Suprapubic skin (tissue), 4 donors: Measurements from ENCODE around the gene NRG3. TPM values are rescaled to one million over a fixed set of nuclear protein-coding genes. Genes with fewer than 3 reads are reported as not detected.

Experiments used
- DNase-seq, 2 donors: peaks; one replicate each; pipeline ENCODE4 v3.0.0-alpha.2; 2019; ENCODE audit warnings: low spot score in 2 of 2
- H3K27ac ChIP-seq: fragments of 200-600 bp; sonication (generic); one replicate; pipeline ENCODE4 v1.5.1; 2019
- H3K27me3 ChIP-seq: fragments of 200-600 bp; sonication (generic); one replicate; pipeline ENCODE4 v1.5.1; 2019
- H3K36me3 ChIP-seq: fragments of 200-600 bp; sonication (generic); one replicate; pipeline ENCODE4 v1.5.1; 2019
- H3K4me1 ChIP-seq: fragments of 200-600 bp; sonication (generic); one replicate; pipeline ENCODE4 v1.5.1; 2019
- H3K4me3 ChIP-seq: fragments of 200-600 bp; sonication (generic); one replicate; pipeline ENCODE4 v1.5.1; 2019; ENCODE audit warnings: mild to moderate bottlenecking
- H3K9me3 ChIP-seq: fragments of 200-600 bp; sonication (generic); one replicate; pipeline ENCODE4 v1.5.1; 2019
- EP300 ChIP-seq: sonication (generic); formaldehyde crosslinking; IDR thresholded peaks from one replicate; pipeline ENCODE4 v1.6.1; 2017; ENCODE audit warnings: antibody characterized with exemption
- POLR2A ChIP-seq, 2 donors: fragments of 450-650 bp; IDR thresholded peaks; one replicate each; pipeline ENCODE4 v1.6.1; 2017; ENCODE audit warnings: antibody characterized with exemption in 2 of 2, mild to moderate bottlenecking in 2 of 2, moderate library complexity in 2 of 2
- POLR2AphosphoS5 ChIP-seq, 3 donors: sonication (generic); formaldehyde crosslinking; IDR thresholded peaks; one replicate each; pipeline ENCODE4 v1.6.1; 2017; ENCODE audit warnings: antibody characterized with exemption in 3 of 3
- WGBS: methylation state at CpG from one replicate; pipeline ENCODE4 v1.1.5; 2018; 5-methylcytosine and 5-hydroxymethylcytosine counted together
- total RNA-seq, 4 donors: library from RNA; depleted of rRNA; stranded (reverse); fragments of >200 nt; gene quantifications; one replicate each; pipeline ENCODE4 v1.1.0, GENCODE V29; 2016
- TF ChIP-seq, protein P1 (sequence below), 2 donors: fragments of 200-600 bp in 1 of 2; fragments of 450-650 bp in 1 of 2; sonication (generic) in 1 of 2; IDR thresholded peaks; one replicate each; pipeline ENCODE4 v1.5.1; 2016 to 2019; ENCODE audit warnings: antibody characterized with exemption in 2 of 2, mild to moderate bottlenecking in 1 of 2, moderate library complexity in 1 of 2

The NRG3 gene
- total RNA-seq, 4 donors from 2014 or later = 0.65 to 3.5 (median 1.3) TPM

DNA sequence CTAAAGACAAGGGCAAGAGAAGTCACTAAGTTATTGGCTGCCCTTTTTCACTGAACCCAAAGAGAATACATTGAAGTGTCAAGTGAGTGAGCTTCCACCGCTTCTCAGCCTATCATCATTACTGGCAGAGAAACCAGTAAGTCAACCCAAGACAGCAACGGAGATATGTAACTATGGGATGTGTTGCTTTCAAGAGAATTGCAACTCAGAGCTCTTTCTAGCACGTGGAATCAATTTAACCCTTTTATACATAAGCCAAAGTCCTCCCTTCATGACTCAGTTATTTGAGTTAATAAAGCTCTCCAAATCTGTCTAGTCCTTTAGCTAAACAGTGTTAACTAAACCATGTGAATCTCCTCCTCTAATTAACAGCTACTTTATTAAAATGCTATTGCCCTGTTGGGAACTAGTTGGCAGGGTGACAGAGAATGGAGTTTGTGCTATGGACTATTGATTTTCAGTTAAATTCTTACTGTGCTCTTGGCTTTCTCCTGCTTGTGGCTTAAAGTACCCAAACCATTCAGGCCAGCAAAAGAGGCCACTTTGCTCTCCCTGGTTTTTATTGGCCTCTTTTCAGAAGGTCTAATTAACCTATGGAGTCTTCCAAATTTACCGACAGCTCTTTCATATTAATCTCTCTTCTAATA lies 287.7 kb downstream of the NRG3 start:
- no peak for DNase-seq
- H3K27ac ChIP-seq = no peak overlapping the region
- no peaks in the 10 kb centered on the region for H3K27me3 ChIP-seq
- no peaks in the 10 kb centered on the region for H3K36me3 ChIP-seq
- no peak overlapping the region for H3K4me3 ChIP-seq
- no peaks in the 10 kb centered on the region for H3K4me1 ChIP-seq
- no peak for TF ChIP-seq EP300
- no peak for TF ChIP-seq POLR2A (IDR thresholded peaks at IDR 0.05)
- TF ChIP-seq, protein P1, sequence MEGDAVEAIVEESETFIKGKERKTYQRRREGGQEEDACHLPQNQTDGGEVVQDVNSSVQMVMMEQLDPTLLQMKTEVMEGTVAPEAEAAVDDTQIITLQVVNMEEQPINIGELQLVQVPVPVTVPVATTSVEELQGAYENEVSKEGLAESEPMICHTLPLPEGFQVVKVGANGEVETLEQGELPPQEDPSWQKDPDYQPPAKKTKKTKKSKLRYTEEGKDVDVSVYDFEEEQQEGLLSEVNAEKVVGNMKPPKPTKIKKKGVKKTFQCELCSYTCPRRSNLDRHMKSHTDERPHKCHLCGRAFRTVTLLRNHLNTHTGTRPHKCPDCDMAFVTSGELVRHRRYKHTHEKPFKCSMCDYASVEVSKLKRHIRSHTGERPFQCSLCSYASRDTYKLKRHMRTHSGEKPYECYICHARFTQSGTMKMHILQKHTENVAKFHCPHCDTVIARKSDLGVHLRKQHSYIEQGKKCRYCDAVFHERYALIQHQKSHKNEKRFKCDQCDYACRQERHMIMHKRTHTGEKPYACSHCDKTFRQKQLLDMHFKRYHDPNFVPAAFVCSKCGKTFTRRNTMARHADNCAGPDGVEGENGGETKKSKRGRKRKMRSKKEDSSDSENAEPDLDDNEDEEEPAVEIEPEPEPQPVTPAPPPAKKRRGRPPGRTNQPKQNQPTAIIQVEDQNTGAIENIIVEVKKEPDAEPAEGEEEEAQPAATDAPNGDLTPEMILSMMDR (IDR thresholded peaks at IDR 0.05) = no peak
- no peak for TF ChIP-seq POLR2AphosphoS5 (IDR thresholded peaks at IDR 0.05)
- WGBS = 52% methylated on average over 4 of the region's 4 CpGs
- no peaks in the 10 kb centered on the region for H3K9me3 ChIP-seq

- H3K9me3 ChIP-seq = no peaks in the 10 kb centered on the region
- TF ChIP-seq EP300 = no peak
- TF ChIP-seq, protein P1 (IDR thresholded peaks at IDR 0.05) = no peak
- TF ChIP-seq POLR2A (IDR thresholded peaks at IDR 0.05) = no peak
- TF ChIP-seq POLR2AphosphoS5 (IDR thresholded peaks at IDR 0.05) = no peak
- H3K27ac ChIP-seq = no peak overlapping the region
- DNase-seq = no peak
- no peak overlapping the region for H3K4me3 ChIP-seq
- 85% methylated on average over 3 of the region's 3 CpGs for WGBS
- no peaks in the 10 kb centered on the region for H3K4me1 ChIP-seq
- H3K27me3 ChIP-seq = no peaks in the 10 kb centered on the region
- H3K36me3 ChIP-seq = no peaks in the 10 kb centered on the region
Measured at GRCh38 chr10:82171899-82172298, 296.9 kb downstream of the NRG3 start.

DNA sequence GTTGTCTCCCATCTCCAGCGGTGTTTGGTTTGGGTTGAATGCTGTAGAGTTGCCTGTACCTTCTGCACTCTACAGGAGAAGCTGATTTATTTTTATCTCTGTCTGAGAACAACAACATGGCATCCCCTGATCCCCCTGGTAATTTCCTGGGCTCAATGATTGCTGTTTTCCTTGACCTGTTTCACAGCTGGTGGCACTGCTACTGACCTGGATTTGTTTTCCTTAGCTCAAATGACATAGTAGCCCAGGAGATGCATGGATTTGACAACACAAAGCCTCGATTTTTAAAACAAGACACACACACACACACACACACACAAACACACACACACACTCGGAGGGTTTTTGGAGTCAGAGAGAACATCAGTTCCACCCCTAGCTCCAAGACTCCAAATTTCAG lies 301.6 kb downstream of the NRG3 start:
- WGBS = 69% methylated on average over 3 of the region's 3 CpGs
- TF ChIP-seq POLR2A (IDR thresholded peaks at IDR 0.05) (no peak), EP300 (no peak), POLR2AphosphoS5 (IDR thresholded peaks at IDR 0.05) (no peak)
- TF ChIP-seq, protein P1 (IDR thresholded peaks at IDR 0.05) = no peak
- Histone ChIP-seq H3K27ac (no peak overlapping the region), H3K4me3 (no peak overlapping the region), H3K36me3 (no peaks in the 10 kb centered on the region), H3K27me3 (no peaks in the 10 kb centered on the region), H3K9me3 (peaks cover 5% of the 10 kb centered on the region), H3K4me1 (no peaks in the 10 kb centered on the region)
- DNase-seq = no peak

GRCh38 chr10:82190432-82191260 lies 315.7 kb downstream of the NRG3 start:
- H3K9me3 ChIP-seq = no peaks in the 10 kb centered on the region
- no peak overlapping the region for H3K4me3 ChIP-seq
- no peak overlapping the region for H3K27ac ChIP-seq
- H3K4me1 ChIP-seq = peaks cover 2% of the 10 kb centered on the region
- DNase-seq = no peak
- 32% methylated on average over 5 of the region's 5 CpGs for WGBS
- no peaks in the 10 kb centered on the region for H3K27me3 ChIP-seq
- TF ChIP-seq, protein P1 (IDR thresholded peaks at IDR 0.05) = no peak
- TF ChIP-seq EP300 (no peak), POLR2A (IDR thresholded peaks at IDR 0.05) (no peak), POLR2AphosphoS5 (IDR thresholded peaks at IDR 0.05) (no peak)
- H3K36me3 ChIP-seq = no peaks in the 10 kb centered on the region

DNA sequence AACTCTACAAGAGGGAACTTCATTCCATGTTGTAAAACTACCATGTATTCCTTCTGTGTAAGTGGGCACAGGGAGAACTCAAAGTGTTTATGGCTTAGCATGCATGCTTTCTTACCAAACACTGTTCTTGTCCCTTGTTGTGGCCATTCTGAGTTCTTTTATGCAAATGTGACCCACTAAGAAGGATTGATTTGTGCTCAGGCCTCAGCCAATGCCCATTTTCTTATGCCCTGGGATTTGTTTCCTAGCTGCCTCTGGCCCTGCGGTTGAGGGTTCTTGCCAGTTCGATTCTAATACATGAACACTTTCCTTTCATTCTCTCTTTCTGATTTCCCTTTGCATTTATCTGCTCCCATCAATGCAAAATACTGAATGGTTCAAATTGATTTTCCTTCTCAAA lies 316.7 kb downstream of the NRG3 start:
- Histone ChIP-seq H3K9me3 (no peaks in the 10 kb centered on the region), H3K27ac (no peak overlapping the region), H3K4me3 (no peak overlapping the region), H3K4me1 (peaks cover 2% of the 10 kb centered on the region), H3K36me3 (no peaks in the 10 kb centered on the region), H3K27me3 (no peaks in the 10 kb centered on the region)
- 79% methylated on average over 2 of the region's 2 CpGs for WGBS
- TF ChIP-seq, protein P1 (IDR thresholded peaks at IDR 0.05) = no peak
- TF ChIP-seq POLR2AphosphoS5 (IDR thresholded peaks at IDR 0.05) (no peak), POLR2A (IDR thresholded peaks at IDR 0.05) (no peak), EP300 (no peak)
- no peak for DNase-seq
